GM12874 (cell line): ENCODE data around the gene NKIRAS2.
A peak's percentile ranks its signal among the peaks of the same experiment; 100 is the strongest.

ENCODE experiments used
- TF ChIP-seq, protein P1 (sequence below): IDR thresholded peaks from 2 replicates; pipeline ENCODE4 v1.5.1; 2011; ENCODE audit warnings: low read depth, mild to moderate bottlenecking, control low read depth, low read length, moderate library complexity; ENCODE audit not compliant: insufficient read depth

The NKIRAS2 gene

DNA sequence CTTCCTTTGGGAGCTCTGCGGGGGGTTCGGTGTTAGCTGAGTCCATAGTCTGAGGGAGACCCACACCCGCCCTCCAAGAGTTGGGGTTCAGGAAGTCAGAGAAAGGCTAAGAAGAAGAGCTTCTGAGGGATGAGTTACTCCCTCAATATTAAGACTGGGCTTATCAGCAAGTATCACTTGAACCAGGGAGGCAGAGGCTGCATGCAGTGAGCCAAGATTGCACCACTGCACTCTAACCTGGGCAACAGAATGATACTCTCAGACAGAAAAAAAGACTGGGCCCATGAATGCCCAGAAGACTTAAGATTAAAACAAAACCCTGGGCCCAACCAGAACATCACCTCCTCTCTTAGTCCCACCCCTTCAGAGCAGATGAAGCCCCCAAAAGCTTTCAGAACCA, 6.0 kb downstream of the NKIRAS2 start:
- TF ChIP-seq, protein P1, sequence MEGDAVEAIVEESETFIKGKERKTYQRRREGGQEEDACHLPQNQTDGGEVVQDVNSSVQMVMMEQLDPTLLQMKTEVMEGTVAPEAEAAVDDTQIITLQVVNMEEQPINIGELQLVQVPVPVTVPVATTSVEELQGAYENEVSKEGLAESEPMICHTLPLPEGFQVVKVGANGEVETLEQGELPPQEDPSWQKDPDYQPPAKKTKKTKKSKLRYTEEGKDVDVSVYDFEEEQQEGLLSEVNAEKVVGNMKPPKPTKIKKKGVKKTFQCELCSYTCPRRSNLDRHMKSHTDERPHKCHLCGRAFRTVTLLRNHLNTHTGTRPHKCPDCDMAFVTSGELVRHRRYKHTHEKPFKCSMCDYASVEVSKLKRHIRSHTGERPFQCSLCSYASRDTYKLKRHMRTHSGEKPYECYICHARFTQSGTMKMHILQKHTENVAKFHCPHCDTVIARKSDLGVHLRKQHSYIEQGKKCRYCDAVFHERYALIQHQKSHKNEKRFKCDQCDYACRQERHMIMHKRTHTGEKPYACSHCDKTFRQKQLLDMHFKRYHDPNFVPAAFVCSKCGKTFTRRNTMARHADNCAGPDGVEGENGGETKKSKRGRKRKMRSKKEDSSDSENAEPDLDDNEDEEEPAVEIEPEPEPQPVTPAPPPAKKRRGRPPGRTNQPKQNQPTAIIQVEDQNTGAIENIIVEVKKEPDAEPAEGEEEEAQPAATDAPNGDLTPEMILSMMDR = no peak

DNA sequence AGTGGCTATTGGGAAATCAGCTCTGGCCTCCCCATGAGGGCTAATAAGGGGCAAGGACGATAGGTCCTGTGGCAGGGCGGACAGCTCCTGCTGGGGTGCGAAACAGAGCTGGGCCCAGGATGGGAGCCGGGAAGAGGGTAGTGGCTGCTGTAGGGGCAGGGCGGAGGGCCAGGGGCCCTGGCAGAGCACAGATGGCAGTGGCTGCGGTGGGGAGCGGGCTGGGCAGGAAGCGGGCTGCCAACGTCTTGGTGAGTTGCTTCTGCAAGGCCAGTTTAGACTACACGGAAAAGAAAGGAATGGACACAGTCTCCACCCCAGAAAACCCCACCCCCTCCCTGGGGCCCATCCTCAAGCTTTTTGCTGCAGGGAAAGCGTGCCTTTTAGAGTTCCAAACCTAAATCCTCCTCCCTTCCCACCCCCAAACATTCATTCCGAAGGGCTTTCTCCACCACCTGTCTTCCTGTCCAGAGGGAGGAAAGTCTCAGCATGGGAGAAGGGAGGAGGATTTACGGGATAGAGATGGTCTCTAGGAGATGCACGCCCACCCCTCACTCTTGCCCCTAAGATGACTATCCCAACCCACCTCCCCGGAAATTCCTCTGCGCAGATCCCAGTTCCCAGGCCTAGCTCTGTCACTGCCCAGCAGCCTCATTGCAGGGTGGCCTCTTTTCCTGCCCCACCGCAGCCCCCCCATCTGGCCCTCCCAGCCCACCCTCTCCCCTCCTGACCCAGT, 7.1 kb downstream of the NKIRAS2 start:
- TF ChIP-seq, protein P1 = no peak

DNA sequence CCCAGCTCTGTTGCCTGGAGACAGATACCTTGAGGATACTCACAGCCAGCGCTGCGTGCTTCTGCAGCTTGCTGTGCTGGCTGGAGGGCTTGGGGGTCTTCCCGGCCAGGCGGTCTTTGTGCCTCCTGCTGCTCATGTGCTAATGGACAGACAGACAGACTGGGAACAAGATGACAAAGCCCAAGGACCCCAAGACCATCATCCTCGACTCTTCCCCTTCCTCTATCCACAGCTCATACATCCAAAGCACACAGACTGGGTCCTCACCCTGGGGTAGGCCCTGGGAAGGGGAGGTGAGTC, 7.7 kb downstream of the NKIRAS2 start:
- TF ChIP-seq, protein P1 = no peak

DNA sequence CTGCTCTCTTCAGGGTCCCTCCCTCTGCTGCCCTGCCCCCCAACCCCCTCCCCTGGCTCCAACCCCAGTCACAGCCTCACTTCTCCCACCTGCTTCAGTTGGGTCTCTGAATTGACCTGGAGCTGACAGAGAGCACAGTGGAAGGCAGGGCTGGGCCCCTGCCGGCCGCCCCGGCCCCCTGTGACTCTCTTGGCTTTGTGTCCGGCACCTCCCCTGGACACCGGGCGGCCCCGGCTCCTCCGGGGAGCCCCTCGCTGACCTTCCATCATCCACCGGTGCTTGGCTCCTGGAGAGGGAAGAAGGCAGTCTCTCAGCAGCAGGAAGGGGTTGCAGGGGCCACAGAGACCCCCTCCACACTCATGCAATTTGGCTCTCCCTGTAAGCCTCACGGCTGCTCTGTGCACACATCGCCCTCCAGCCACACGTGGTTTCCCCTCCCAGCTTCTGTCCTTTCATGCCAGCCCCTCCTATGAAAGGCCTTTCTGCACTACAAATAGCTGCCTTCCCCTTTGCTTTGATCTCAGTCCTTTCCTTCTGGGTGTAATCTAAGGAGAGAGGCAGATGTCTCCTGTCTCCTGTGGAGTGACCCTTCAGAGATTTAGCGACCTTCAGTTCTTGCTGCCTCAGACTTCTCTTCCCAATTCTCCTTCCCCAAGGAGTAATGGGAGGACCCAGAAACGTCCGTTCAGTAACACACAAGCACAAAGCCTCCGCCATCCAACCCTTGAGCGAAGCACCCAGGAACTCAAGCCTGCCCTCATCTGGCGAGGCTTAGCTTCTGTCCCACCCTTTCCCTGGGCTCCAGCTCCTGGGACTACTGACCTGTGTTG, 8.3 kb downstream of the NKIRAS2 start:
- TF ChIP-seq, protein P1 = 0 out of 2 replicates have a peak, but pooled peaks have one; percentile 13

DNA sequence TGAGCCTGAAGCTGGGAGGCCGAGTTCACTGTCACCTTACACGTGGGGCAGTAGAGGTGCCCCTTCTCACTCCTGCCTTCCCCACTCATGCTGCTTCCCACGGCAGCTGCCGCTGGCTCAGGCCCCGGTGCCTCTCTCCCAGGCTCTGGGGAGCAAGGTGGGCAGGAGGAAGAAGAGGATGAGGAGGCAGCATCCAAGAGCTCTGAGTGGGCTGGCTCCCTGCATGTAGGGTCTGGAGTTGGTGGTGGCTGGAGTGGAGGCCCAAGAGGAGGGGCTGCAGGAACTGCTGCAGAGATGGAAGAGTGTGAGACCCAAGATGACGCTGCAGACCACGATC, 8.9 kb downstream of the NKIRAS2 start:
- TF ChIP-seq, protein P1 = no peak

DNA sequence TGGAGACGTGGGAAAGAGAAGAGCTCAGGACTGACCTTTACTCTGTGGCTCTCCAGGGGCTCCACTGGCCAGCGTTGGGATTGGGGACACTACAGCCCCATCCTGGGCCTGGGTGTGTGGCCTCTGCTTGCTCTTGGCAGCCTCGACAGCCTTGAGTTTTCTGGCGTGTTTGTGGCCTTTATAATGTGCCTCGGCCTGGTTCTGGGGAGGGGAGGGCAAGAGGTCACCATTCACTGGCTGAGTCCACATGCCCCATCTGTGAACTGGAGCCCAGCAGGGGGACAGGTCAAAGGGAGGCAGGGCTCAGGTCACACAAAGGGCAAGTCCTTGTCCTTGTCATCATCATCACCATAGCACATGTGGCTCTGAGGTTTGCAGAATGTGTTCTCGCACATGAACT, 11.7 kb downstream of the NKIRAS2 start:
- TF ChIP-seq, protein P1 = no peak

DNA sequence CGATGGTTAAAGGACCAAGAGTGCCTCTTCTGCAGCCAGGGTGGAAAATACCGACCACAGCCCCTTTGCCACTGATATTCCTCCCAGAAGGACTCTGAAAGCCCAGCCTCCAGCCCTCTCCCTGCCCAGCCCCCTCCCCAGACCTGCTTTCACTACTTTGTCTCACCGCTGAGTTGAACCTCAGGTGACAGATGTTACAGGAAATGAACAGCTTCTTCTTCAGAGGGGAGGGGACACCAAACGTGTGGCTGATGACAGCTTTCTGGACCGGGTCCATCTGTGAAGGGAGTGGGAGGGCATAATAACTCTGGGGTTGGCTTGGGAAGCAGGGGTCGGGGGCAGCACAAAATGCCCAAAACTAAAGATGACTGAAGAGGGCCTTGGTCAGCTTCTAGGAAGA, 14.2 kb downstream of the NKIRAS2 start:
- TF ChIP-seq, protein P1 = no peak
